GM12878 (cell line): Measurements from ENCODE around the gene PDCD5.

Experiments used
- ATF3 ChIP-seq: IDR thresholded peaks from 2 replicates; pipeline ENCODE4 v1.6.1; 2011; ENCODE audit warnings: low read depth, mild to moderate bottlenecking, low read length, moderate library complexity, borderline replicate concordance; ENCODE audit errors: extremely low read depth
- CREB1 ChIP-seq: IDR thresholded peaks from 2 replicates; pipeline ENCODE4 v1.6.1; 2012; ENCODE audit warnings: low read depth, mild to moderate bottlenecking, inconsistent platforms
- MXI1 ChIP-seq: fragments of 150-350 bp; IDR thresholded peaks from 2 replicates; pipeline ENCODE4 v1.6.1; 2011; ENCODE audit warnings: low read depth, mild to moderate bottlenecking, inconsistent platforms, low read length, improper control_type of control experiment
- POLR2A ChIP-seq: IDR thresholded peaks from 2 replicates; pipeline ENCODE4 v1.6.1; 2011; ENCODE audit warnings: low read depth, mild to moderate bottlenecking, low read length
- SIX5 ChIP-seq: IDR thresholded peaks from 2 replicates; pipeline ENCODE4 v1.6.1; 2011; ENCODE audit warnings: mild to moderate bottlenecking, low read depth, low read length, moderate library complexity; ENCODE audit not compliant: severe bottlenecking

DNA sequence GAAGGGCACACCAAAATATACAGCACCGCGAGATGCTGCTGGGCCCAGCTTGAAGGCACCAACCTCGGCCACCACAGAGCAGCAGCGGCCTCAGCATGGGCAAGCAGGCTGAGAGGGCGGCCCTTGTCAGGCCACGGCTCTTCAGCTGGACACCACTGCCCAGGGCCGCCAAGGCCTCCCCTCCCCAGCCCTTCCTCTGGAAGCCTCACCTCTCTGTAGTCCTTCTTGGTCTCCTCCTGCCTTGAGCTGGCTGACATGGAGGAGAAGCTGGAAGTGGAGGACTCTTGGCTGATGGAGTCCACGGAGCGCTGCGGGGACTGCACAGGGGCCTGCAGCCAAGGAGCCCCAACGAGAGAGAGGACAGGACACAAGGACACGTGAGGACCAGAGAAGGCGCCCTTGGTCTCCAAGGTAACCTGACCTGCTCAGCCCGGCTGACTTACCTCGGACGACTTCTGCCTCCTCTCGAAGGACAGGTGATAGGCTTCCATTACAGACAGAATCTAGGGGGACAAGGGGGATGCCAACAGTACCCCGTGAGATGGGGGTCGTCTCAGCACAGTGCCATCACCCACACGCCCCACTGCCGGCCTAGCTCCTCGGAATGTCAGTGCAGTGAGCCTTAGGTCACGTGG, 38.2 kb downstream of the PDCD5 start:
- TF ChIP-seq MXI1, result no peak
- no peak for TF ChIP-seq SIX5
- TF ChIP-seq POLR2A, result no peak
- TF ChIP-seq CREB1, result no peak
- TF ChIP-seq ATF3, result no peak
